ENCODE results near the gene RBM12. TPM values are rescaled to one million over a fixed set of nuclear protein-coding genes. Genes with fewer than 3 reads are reported as not detected.

Gene RBM12
- total RNA-seq, 1 donor from 2014 or later, result 46.2 TPM

Other genes starting within 250 kb of the RBM12 start
- 0.11 TPM for gene GDF5, start 226.7 kb downstream of the RBM12 start, total RNA-seq
- gene CEP250, start 209.3 kb downstream of the RBM12 start, total RNA-seq, result 15.3 TPM
- gene C20orf173, start 135.2 kb downstream of the RBM12 start, total RNA-seq, result not detected
- gene ERGIC3, start 122.8 kb downstream of the RBM12 start, total RNA-seq, result 103 TPM
- gene SPAG4, start 49.1 kb downstream of the RBM12 start, total RNA-seq, result 2.3 TPM
- 47.3 TPM for gene CPNE1, start within 50 bp of the RBM12 start, total RNA-seq
- 60.8 TPM for gene NFS1, start 34.5 kb upstream of the RBM12 start, total RNA-seq
- 210 TPM for gene ROMO1, start 34.5 kb upstream of the RBM12 start, total RNA-seq
- 128 TPM for gene RBM39, start 77.4 kb upstream of the RBM12 start, total RNA-seq
- 35.9 TPM for gene PHF20, start 107.1 kb upstream of the RBM12 start, total RNA-seq